Ovary (tissue), 9 donors: ENCODE data around the gene UBN2. TPM values are rescaled to one million over a fixed set of nuclear protein-coding genes. Genes with fewer than 3 reads are reported as not detected.

Experiments used
- DNase-seq, 5 donors: peaks; one replicate each; pipeline ENCODE4 v3.0.0-alpha.2; 2019 to 2020
- H3K27ac ChIP-seq, 2 donors: fragments of 200-600 bp; one replicate each; pipeline versions ENCODE4 v1.5.1 to v1.8.0; 2019 to 2022
- H3K27me3 ChIP-seq: fragments of 200-600 bp; one replicate; pipeline ENCODE4 v1.8.0; 2022
- H3K36me3 ChIP-seq: fragments of 200-600 bp; sonication (generic); one replicate; pipeline ENCODE4 v1.5.1; 2019
- H3K4me1 ChIP-seq: one replicate; pipeline ENCODE4 v1.8.1; 2013; ENCODE audit warnings: mild to moderate bottlenecking, moderate library complexity; ENCODE audit not compliant: insufficient read depth
- H3K4me3 ChIP-seq: fragments of 200-600 bp; sonication (generic); one replicate; pipeline ENCODE4 v1.5.1; 2017
- H3K9me3 ChIP-seq, 2 donors: fragments of 200-600 bp in 1 of 2; sonication (generic) in 1 of 2; one replicate each; pipeline versions ENCODE4 v1.5.1 to v1.8.1; 2013 to 2019; ENCODE audit warnings: mild to moderate bottlenecking in 1 of 2, moderate library complexity in 1 of 2
- EP300 ChIP-seq: sonication (generic); formaldehyde crosslinking; IDR thresholded peaks from one replicate; pipeline ENCODE4 v1.6.1; 2017; ENCODE audit warnings: antibody characterized with exemption
- POLR2A ChIP-seq: fragments of 450-650 bp; IDR thresholded peaks from one replicate; pipeline ENCODE4 v1.6.1; 2017; ENCODE audit warnings: antibody characterized with exemption, mild to moderate bottlenecking, moderate library complexity
- WGBS, 3 donors: extraction: QIAGEN DNeasy Blood & Tissue Kit in 1 of 3; methylation state at CpG; one replicate each; pipeline versions ENCODE4 v1.1.5 to v1.1.7; 2013 to 2017; 5-methylcytosine and 5-hydroxymethylcytosine counted together
- intact Hi-C, 4 donors: fragments of 100-400 bp; cut with DNase I; formaldehyde crosslinking; loops; one replicate each; pipeline versions ENCODE4 v1.11.0 to v1.15.1; 2022 to 2023
- polyA plus RNA-seq, 2 donors: library from polyadenylated mRNA; stranded (reverse); fragments of 200-250 nt in 1 of 2; fragments of 350-450 nt in 1 of 2; fragmentation: Illumina TruSeq in 1 of 2; extraction: RNeasy Lipid Tissue Mini Kit (QIAGEN cat#74804) in 1 of 2; gene quantifications; one replicate each; pipeline ENCODE4 v1.2.3, GENCODE V29; 2013 to 2014
- total RNA-seq, 7 donors: library from RNA; depleted of rRNA in 2 of 7; stranded (reverse); fragments of >200 nt in 2 of 7; fragmentation: NEBNext Ultra II Directional in 3 of 7; extraction: Animal tissue kit (Norgen Biotek cat#: 25700) in 3 of 7; gene quantifications; one replicate each; pipeline versions ENCODE4 v1.1.0 to v1.2.4, GENCODE V29; 2016 to 2023
- TF ChIP-seq, protein P1 (sequence below), 3 donors: fragments of 450-650 bp in 2 of 3; fragments of 200-600 bp in 1 of 3; IDR thresholded peaks; one replicate each; pipeline versions ENCODE4 v1.5.1 to v1.8.0; 2016 to 2022; ENCODE audit warnings: antibody characterized with exemption in 3 of 3, mild to moderate bottlenecking in 1 of 3
- donor health status: DM: no; HTN: no; CAD: no; lungs with moderate emphysema.
- donor health status: DM: no; HTN: no; CAD: no.
- donor health status: Bipolar disorder and iron deficiency.
- donor health status: DM: yes; HTN: yes; CAD: no.
- donor health status: DM: no; HTN: no; CAD: no.
- donor health status: DM: yes; HTN: yes; CAD: no.

UBN2 gene
- total and polyA plus RNA-seq, 9 donors, result 3.3 to 28.8 (median 17.5) TPM

DNA sequence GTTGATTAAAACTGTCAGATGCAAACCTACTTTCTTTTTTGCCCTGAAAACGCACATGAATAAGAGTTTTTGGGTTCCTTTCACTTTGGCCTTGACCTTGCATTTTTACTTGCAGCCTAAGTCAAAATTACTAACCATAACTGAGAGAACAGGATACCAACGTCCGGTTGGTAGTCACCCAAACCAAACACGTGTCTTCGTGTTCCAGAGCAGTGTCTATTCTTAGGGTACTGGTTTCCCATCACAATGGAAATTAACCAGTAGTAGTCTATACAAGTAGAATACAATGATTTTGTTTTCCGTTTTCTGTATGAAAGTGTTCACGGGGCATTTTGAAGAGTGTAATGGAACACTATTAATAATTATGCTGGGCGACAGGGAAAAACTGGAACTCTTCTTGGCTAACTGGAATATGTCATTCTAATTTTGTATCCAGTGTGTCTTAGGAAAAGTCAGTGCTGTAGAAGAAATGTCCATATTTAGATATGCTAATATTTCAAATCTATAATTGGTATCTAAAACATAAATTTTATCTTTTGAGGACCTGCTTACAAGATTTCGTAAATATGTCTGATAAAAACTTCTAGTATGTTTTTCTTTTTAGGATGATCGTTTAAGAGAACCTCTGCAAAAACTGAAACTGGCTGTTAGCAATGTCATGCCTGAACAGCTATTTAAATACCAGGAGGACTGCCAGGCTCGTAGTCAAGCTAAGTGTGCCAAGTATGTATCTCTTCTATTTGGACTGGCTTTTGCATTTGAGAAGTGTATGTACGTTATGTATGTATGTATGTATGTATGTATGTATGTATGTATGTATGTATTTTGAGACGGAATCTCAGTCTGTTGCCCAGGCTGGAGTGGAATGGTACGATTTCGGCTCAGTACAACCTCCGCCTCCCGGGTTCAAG, 40.9 kb downstream of the UBN2 start:
- Histone ChIP-seq H3K4me3 (no peak overlapping the region), H3K36me3 (no peaks in the 10 kb centered on the region), H3K4me1 (no peaks in the 10 kb centered on the region), H3K27me3 (no peaks in the 10 kb centered on the region), H3K27ac (no peak overlapping the region), H3K9me3 (no peaks in the 10 kb centered on the region)
- WGBS, 3 donors, result 73 to 83% (median 76%) methylated on average over 17 of the region's 17 CpGs
- DNase-seq, result no peak
- intact Hi-C loops, result no loop called here
- TF ChIP-seq POLR2A (no peak), EP300 (no peak)
- TF ChIP-seq, protein P1, sequence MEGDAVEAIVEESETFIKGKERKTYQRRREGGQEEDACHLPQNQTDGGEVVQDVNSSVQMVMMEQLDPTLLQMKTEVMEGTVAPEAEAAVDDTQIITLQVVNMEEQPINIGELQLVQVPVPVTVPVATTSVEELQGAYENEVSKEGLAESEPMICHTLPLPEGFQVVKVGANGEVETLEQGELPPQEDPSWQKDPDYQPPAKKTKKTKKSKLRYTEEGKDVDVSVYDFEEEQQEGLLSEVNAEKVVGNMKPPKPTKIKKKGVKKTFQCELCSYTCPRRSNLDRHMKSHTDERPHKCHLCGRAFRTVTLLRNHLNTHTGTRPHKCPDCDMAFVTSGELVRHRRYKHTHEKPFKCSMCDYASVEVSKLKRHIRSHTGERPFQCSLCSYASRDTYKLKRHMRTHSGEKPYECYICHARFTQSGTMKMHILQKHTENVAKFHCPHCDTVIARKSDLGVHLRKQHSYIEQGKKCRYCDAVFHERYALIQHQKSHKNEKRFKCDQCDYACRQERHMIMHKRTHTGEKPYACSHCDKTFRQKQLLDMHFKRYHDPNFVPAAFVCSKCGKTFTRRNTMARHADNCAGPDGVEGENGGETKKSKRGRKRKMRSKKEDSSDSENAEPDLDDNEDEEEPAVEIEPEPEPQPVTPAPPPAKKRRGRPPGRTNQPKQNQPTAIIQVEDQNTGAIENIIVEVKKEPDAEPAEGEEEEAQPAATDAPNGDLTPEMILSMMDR (IDR thresholded peaks at IDR 0.05), result no peak

- no peaks in the 10 kb centered on the region for H3K36me3 ChIP-seq
- no peaks in the 10 kb centered on the region for H3K27me3 ChIP-seq
- H3K4me3 ChIP-seq, result no peak overlapping the region
- TF ChIP-seq EP300, result no peak
- TF ChIP-seq, protein P1 (IDR thresholded peaks at IDR 0.05), result no peak
- no peak for TF ChIP-seq POLR2A
- no peaks in the 10 kb centered on the region for H3K4me1 ChIP-seq
- H3K27ac ChIP-seq, result no peak overlapping the region
- intact Hi-C loops, result no loop called here
- H3K9me3 ChIP-seq, result no peaks in the 10 kb centered on the region
- DNase-seq, result no peak
- 89 to 91% (median 90%) methylated on average over 5 of the region's 5 CpGs for WGBS, 3 donors
These were observed 53.3 kb downstream of the UBN2 start for GRCh38 chr7:139284252-139284896.

DNA sequence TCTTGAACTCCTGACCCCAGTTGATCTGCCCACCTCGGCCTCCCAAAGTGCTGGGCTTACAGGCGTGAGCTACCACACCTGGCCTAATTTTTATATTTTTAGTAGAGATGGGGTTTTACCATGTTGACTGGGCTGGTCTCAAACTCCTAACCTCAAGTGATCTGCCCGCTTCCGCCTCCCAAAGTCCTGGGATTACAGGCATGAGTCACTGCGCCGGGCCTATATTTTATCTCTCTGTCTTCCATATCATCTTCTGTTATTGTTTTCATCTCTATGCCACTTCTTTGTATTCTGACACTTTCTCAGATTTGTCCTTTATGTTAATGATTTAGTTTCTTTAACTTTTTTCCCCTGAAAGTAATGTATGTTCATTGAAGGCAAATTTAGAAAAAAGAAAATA, 55.1 kb downstream of the UBN2 start:
- no peak overlapping the region for H3K4me3 ChIP-seq
- no peak for DNase-seq
- H3K9me3 ChIP-seq, result no peaks in the 10 kb centered on the region
- TF ChIP-seq EP300 (no peak), POLR2A (no peak)
- TF ChIP-seq, protein P1 (IDR thresholded peaks at IDR 0.05), result no peak
- no peaks in the 10 kb centered on the region for H3K36me3 ChIP-seq
- no peak overlapping the region for H3K27ac ChIP-seq
- intact Hi-C loops, result no loop called here
- WGBS, 3 donors, result 96 to 97% (median 96%) methylated on average over 6 of the region's 6 CpGs
- H3K27me3 ChIP-seq, result no peaks in the 10 kb centered on the region
- no peaks in the 10 kb centered on the region for H3K4me1 ChIP-seq

DNA sequence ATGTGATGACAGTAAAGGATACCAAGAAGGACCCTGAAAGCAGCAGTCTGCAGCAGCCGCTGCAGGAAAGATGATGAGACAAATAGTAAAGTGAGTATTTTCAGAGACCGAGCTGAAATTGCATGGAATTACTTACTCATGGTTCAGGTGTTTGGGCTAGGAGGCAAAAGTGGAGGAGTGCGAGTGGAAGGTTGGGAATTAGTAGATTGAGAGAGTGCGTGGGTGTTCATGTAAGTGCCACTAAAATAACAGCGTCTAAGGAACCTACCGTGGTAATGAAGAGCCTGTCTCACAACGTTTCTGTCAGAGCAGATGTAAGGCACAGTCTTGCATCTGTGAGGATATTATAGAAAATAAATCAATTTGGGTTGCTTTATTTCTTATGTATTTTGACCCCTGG, 61.8 kb downstream of the UBN2 start:
- Histone ChIP-seq H3K4me1 (no peaks in the 10 kb centered on the region), H3K4me3 (no peak overlapping the region), H3K27me3 (no peaks in the 10 kb centered on the region), H3K9me3 (no peaks in the 10 kb centered on the region), H3K36me3 (no peaks in the 10 kb centered on the region), H3K27ac (no peak overlapping the region)
- TF ChIP-seq, protein P1 (IDR thresholded peaks at IDR 0.05), result no peak
- TF ChIP-seq EP300, result no peak
- TF ChIP-seq POLR2A, result no peak
- WGBS, 3 donors, result 81 to 90% (median 87%) methylated on average over 7 of the region's 7 CpGs
- intact Hi-C loops, result no loop called here
- DNase-seq, result no peak
